Activated T-cell treated with anti-CD3 and anti-CD28 coated beads for 1 hour (primary cell): ENCODE data around the gene TMEM212.
"Not testable (repeated sequence)": the region's sequence is repeated elsewhere in the genome, so short reads cannot be mapped to it uniquely, and the experiment has no call there.

ENCODE experiments used
- DNase-seq: peaks from one replicate; pipeline ENCODE4 v3.0.0-alpha.2; 2020; ENCODE audit warnings: low read depth

Gene TMEM212

DNA sequence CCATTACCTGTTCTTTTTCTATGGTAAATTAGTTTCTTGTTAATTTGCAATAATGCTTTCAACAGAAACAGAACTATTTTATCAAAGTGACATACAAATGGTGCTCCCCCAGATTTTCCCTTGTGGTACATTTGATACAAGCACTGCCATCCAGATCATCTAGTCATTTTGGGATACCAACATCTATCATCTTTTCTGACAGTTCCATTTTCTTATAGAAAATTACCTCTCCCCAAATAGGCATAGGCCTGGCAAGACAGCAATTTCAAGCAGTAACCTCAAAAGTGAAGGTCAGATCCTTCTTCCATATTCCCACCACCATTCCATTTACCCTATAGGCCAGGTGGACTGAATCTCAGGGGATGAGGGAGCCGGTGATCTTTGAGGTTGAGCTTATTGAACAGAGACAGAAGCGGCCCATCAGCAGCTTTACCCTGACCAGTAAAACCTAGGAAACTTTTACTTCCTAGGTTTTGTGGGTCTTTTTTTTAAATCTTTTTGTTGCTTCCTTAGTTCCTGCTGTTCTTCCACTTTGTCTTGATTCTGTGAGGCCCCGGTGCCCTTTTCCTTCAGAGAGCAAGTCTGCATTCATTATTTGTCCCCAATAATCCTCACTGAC is 29.8 kb upstream of the TMEM212 start:
- DNase-seq: no peak

DNA sequence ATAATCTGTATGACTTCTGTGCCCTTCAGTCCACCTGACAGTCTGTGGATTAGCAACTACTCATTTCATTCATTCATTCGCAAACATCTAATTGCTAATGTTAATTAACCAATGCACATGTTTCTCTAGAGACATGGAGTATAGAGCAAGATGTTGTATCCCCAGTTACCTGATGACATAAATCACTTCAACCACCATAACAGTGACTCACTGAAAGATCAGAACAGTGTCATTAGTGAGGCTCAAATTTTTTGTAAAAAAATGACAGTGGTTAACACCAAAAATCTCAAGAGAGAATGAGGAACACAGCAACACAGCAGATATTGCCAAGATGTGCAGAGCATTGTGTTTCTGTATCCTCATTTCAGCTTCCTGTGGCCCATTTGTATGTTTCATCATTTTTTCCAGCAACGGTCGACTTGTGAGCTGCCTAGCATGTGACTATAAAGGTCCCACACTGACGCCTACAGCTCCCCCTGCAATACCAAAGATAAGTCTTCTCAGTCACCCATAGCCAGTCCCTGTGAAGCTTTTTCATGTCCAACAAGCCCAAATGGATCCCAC is 29.2 kb upstream of the TMEM212 start:
- DNase-seq: no peak

DNA sequence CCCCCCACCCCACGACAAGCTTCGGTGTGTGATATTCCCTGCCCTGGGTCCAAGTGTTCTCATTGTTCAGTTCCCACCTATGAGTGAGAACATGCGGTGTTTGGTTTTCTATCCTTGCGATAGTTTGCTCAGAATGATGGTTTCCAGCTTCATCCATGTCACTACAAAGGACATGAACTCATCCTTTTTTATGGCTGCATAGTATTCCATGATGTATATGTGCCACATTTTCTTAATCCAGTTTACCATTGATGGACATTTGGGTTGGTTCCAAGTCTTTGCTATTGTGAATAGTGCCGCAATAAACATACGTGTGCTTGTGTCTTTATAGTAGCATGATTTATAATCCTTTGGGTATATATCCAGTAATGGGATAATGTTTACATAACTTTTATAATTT is 28.5 kb upstream of the TMEM212 start:
- DNase-seq: not testable (repeated sequence)

DNA sequence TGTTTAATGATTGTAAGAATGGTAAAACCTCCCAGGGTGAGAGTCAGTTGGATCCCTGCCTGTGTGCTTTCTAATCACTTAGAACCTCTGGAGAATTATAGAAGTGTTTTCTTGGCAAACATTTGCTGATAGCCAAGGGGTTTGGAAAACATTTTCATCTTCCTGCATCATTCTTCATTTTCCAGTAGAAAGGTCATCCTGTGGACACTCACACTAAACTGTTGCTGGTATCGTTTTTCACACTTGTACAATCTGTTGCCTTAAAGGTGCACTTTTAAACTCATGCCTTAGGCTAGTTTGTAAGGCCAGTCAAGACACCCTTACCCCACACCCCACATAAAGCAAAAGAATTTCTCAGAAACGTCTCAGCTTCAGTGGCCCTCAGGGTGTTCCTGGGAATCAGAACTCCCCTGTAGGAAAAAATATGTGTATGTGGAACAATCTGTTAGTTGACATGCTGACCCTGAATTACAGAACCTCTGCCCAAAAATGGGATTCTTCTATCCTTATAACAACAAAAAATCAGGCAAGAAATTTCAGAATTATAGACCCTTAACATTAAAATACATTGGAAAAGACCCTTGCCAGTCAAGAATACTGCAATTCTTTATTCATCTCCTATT is 27.1 kb upstream of the TMEM212 start:
- no peak for DNase-seq

DNA sequence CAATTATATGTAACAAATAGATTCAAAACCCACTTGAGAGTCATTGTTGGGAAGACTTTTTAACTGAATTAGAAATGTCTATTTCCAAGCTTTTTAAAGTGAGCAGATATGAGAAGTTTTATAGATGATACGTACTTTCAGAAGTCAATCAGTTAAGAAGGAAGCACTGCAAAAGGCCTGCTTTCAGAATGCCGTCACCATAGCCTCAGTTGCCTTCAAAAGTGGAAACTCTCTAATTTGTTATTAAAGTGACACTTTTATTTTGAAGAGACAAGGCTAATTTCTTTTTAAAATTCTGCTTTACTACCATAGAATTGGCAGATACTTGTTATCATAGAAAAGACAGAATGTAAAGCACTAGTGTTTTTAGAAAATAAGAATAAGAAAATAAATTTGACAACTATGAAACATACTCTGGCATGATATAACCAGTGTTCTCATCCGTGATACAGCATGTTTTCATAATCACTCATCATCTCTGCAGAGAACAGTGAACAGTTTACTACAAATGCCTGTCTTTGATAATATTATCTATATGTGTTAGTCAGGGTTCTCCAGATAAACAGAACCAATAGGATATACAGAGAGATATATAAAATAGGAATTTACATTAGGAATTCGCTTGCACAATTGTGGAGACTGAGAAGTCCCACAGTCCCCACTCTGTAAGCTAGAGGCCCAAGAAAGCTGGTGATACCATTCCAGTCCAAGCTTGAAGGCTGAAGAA is 25.9 kb upstream of the TMEM212 start:
- DNase-seq: no peak

DNA sequence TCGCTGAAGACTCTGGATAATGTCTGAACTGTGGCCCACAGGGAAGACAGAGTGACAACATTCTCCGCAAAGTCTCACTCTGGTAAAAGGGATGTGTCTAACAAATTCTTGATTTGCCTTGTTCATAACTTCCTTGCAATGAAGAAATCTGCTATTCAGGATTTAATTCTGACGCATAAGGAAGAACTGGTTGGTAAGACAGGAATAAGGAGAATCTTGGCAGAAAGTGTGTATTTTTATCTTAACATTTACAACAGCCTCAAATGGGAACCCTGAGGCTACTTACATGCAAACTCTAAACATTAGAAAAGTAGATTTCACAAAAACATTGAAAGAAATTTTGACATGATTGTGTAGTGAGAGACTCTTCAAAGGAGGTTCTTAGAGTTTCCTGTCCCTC is 22.1 kb upstream of the TMEM212 start:
- DNase-seq: no peak

DNA sequence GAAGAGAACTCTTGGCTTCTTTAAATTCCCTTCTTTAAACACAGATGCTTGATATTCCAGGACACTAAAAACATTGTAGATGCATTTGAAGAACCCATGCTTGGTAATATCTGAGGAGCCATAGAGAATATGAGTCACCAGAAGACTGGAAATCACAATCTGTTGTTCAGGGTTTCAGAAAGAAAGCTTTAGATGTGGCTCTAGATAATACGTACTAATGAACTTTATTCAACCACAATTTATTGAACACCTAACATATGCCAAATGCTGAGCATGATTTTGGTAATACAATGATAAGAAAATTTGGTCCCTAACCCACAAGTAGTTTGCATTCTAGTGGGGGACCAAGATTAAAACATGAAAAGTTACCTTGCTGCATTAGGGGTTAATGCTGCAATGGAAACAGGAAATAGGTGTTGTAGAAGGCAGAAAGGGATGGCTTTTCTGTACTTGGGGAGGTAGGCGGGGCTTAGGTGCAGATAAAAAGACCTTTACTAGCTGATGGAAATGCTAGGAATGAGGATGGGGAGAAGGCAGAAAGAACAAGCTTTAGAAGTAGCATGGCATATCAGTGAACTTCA is 21.3 kb upstream of the TMEM212 start:
- no peak for DNase-seq

DNA sequence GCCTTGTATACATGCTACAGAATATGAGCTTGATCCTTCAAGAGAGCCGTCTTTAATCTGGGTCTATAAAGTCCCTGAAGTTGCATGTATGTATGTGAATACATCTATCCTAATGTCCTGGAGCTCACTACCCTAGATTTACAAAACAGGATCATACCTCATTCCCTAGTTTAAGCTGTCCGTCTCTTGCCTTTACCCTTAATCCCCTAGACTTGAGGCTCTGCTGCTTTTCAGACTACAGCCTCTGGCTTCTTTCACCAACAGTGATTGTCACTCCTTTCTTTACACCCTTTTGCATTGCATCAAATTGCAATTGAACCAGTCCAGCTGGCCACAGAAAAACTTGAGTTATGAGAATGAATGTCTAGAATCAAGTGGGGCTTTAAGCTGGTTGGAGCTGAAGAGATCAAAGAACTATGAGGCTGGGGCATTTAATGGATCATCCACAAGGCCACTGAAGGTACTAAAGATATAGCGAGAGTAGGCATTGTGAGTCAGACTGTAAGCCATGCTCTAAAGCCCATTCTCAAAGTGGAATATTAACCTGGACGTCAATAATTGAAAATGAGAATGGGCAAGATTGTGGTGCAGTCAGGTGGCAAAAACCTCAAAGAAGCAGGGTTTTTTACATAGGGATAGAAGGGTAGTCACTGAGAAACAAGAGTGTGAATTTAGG is 20.6 kb upstream of the TMEM212 start:
- DNase-seq: no peak

DNA sequence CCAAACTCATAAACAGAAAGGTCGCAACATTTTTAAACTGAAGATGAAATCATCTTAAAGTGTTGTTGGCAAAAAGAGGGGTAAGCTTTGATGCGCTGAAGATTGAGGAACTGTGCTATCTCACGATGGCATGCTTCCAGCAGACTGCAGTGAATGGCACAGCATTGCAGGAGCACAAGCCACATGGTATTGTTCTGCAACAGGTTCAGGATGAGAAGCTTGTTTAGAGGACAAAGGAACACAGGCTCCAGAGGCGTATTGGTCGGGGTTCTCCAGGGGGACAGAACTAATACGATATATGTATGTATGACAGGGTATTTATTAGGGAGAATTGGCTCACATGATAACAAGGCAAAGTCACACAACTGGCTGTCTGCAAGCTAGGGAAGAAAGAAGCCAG is 19.0 kb upstream of the TMEM212 start:
- DNase-seq: no peak

DNA sequence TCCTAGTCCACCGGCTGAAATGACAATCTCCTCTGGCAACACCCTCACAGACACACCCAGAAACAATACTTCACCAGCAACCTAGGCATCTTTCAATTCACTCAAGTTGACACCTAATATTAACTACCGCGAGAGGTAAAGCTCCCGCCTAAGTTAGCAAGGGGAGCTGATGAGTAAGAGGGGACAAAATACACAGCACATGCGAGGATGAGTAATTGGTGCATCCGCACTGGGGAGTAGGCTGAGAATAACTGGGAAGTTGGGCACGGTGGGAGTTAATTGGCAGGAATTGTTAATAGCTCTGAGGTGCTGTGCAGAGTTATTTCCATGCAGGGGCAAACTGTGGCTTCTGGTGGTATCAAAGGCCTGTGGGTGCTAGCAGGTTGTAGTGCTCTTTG is 18.3 kb upstream of the TMEM212 start:
- no peak for DNase-seq

DNA sequence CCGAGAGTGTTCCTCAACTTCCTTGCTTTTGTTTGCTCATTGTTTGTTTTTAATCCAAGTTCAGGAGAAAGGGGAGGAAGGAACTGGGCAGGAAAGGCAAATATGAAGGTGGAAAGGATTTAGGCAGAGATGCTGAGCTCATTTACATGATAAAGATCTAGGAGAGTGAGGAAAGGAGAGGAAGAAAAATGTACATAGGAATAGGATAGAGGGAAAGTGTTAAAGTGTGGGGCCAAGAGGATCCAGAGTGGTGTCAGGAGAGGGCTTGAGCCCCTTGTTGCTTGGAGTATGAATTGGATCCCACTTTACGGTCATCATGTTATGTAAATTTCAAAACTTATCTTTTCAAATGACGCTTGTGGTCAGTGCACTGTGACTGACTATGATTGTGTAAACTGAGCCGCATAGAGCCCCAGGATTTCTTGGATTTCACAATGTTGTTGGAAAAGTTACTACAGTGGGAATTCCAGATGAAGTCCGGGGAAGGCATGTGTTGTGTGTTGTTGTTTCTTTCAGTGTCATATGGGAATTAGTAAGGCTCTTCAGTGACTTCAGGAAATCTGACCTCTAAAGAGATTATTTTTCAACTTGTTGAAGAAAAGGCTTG is 17.8 kb upstream of the TMEM212 start:
- DNase-seq: no peak

DNA sequence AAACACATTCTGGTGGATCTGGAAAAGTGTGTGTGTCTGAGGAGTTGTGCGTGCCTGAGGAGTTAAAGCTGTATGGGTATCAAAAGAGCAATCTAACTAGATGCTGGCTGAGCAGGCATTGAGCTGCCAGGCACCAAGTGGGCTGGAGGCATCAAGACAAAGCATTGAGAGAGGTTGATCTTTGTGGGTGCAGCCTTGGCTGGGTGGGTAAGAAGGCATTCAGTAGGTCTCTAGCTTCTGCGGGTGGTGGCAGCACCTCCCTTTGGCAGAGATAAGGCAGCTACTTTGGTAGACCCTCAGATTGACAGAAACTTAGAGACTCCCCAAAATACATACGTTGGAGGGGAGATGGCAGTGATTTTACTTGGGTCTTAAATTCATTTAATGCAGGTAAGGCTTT is 15.8 kb upstream of the TMEM212 start:
- no peak for DNase-seq

DNA sequence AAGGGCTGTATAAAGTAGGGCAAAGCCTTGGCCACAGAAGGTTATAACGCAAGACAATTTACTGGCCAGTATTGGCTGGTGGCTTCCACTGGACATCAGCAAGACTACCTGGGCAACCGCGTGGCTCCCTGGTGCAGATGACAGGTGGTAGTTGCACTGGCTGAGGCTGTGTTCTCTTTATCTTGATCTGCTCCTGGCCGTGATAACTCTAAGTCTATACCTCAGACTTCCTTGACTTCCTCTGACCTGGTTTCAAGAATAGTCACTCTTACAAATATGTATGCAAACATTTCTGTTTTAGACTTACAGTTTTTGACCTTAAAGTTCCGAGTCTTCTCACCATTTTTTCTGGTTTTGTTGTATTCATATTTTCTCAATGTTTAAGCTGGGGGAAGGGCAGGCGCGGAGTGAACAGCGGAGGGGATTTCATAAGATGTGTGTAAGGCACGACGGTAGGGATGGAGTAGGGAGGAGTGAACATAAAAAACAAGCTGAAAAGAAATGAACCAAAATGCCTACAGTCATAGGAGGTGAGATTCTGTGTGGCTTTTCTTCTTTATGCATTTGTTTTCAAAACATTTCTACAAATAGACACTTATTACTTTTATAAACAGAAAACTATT is 15.2 kb upstream of the TMEM212 start:
- DNase-seq: no peak

DNA sequence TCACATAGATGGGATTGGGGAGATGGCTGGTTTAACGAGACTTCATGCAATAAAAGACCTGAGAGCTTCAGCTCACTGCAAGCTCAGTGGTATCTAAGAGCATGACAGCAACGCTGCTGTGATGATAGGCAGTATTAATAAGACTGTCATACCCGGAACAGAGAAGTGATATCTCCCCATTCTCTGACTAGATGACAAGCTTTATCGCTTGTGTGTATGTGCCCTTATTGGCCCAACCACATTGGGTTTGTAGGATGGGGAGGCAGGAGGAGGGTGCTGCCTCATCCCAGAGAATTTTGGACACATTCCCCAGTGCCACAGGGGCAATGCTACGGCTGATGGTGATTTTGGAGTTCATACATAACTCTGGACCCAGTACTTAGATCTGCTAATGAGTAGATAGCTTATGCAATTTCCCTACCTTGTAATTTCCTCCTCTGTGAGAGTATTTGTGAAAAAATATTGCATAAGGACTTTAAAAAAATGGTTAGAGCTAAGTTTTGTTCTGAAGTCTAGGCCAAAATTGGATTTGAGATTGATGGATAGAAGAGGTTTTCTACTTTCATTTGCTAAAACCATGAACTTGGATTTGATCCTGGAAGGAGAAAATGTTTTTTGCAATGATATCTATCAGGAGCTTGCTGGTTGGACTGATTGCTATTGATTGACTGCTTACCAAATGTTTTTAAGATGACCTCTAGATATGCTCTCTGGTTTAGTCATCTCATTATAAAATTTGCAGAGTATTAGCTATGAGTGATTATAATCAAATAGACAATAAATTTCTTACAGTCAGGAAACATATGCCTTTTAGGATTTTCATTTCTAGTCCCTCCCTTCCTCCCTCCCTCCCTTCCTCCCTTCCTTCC is 14.0 kb upstream of the TMEM212 start:
- no peak for DNase-seq

DNA sequence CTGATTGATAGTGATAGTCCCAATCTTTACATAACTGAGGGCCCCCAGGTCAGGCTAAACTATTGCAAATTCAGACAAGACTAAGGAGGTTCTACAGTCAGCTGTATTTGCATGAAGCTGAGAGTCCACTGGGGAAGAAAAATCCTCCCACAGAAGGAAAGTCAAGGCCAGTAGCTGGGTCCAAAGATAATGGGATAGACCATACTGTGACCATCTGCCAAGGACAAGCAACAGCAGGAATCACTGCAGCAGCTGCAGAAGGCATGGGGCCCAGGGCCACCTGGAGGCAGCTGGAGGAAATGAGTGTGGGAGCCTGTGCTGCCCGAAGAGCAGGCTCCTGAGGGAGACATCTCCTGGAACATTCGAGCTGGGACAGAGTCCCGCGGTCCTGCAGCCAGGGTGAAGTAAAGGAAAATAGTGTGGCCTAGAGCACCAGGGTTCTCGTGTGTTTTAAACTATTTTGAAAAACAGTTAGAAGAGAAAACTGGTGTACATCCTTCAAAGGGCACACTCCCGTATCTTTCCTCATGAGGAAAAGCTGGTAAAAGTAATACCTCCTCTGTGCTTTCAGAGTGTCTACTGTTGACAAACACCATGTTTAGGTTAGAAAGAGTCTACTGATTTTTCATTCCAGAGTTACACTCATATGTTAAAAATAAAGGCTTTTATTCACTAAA is 13.2 kb upstream of the TMEM212 start:
- DNase-seq: no peak

DNA sequence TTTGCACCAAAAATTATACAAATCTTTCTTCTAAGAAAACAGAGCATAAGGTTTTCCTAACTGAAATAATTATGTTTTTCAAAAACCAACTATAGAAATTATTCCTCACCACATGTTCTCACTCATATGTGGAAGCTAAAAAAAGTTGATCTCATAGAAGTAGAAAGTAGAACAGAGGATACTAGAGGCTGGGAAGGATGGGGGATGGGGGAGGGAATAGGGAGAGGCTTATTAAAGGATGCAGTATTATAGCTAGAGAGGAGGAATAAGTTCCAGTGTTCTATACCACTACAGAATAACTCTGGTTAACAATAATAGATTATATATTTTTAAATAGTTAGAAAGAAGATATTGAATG is 12.7 kb upstream of the TMEM212 start:
- DNase-seq: no peak

DNA sequence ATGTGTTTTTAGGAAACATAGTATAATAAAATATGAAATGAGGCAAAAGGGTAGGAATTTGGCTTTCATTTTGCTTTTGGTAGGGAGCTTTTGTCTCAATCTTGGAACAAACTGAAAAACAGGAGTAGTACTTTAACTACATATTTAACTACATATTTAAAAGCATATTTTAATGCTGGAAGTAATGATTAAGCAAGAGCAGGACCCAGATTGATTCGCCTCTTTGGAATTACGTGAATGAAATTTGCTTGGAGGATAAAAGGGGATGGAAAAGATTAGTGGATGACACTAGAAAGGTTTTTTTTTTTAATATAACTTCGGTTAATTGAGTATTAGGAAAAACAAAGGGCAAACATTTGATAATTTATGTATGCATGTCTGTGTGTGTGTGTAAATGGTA is 11.2 kb upstream of the TMEM212 start:
- no peak for DNase-seq

DNA sequence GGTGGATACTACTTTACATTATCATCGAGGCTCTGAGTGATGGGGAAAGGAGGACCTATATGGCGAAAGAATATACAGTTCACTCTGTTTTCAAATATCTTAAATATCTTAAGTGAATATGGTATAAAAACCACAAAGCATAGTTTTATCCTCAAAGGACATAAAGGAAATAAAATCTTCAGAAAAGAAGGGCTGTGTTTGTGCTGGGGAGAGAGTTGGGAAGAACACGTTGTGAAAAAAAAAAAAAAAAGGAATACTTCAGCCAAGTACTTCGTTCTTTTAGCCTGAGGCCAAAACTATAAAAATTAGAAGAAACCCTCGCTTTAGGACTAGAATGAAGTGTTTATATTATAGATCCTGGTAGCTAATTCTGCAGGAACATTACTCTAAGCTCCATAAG is 10.2 kb upstream of the TMEM212 start:
- DNase-seq: no peak

DNA sequence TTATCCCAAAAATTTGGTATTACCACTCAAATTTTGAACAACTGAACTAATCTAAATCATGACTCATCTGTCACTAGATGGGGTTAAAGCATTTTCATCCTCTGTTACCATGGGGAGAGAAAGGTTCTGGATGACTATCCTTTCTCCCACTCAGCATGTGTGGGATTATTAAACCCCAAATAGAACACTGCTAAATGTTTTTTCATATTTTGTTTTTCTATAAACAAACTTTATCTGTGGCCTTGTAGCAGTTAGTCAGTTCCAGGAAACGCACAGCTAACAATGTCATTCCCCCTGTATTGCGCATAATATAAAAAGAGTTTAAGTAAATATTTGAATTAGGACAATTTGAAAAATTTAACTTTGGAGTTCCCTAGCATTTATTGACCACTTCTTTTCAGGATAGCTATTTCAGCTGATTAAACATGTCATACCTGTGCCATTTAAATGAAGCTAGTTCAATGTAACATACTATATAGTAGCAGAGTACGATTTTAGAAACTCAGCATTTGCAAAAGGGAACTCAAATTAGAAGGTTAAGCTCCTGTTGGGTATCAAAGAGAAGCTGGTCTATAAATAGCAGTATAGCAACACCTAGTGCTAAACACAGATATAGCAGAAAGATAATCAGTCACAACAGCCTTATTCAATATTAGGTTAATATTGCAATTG is 9.2 kb upstream of the TMEM212 start:
- DNase-seq: no peak

DNA sequence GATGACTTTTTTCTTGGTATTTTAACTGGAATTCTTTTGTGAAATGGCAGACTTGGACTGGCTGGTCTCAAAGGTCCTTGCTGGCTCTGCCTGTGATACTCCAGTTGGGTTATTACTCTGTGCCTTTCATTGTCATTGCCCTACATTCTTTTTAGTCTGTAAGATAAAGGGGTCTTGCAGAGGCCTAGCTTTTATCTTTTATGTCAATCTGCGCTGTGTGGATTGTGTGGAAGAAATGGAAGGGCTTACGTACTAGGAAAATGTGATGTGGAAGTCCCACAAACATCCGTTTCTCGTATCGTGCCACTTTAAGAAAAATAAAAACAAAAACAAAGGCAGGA is 8.7 kb upstream of the TMEM212 start:
- no peak for DNase-seq
